A549 (cell line): ENCODE results near the gene SSU72.

Experiments
- CEBPB ChIP-seq, 2 experiments: fragments of >200 bp in 1 of 2; sonication (Bioruptor Twin) in 1 of 2; formaldehyde crosslinking in 1 of 2; IDR thresholded peaks; 2 replicates each; pipeline ENCODE4 v1.6.1; 2012 to 2016
- CHD4 ChIP-seq: fragments of 200-600 bp; sonication (generic); IDR thresholded peaks from 2 replicates; pipeline ENCODE4 v1.6.1; 2016; ENCODE audit warnings: antibody characterized with exemption, mild to moderate bottlenecking, borderline replicate concordance
- CTCF ChIP-seq: fragments of >200 bp; sonication (Bioruptor Twin); formaldehyde crosslinking; IDR thresholded peaks from 3 replicates; pipeline ENCODE4 v1.5.1; 2016
- EP300 ChIP-seq, 2 experiments: fragments of >200 bp; sonication (Bioruptor Twin); formaldehyde crosslinking; IDR thresholded peaks; 2 replicates in 1 of 2; 3 replicates in 1 of 2; pipeline ENCODE4 v1.6.1; 2016 to 2017
- HMGXB4 ChIP-seq: fragments of 250-450 bp; sonication (Bioruptor Pico); IDR thresholded peaks from 2 replicates; pipeline ENCODE4 v1.5.0; 2021; ENCODE audit warnings: mild to moderate bottlenecking, moderate library complexity, borderline replicate concordance
- MAX ChIP-seq: IDR thresholded peaks from 2 replicates; pipeline ENCODE4 v1.6.1; 2012
- PHF8 ChIP-seq: fragments of 200-600 bp; sonication (generic); IDR thresholded peaks from 2 replicates; pipeline ENCODE4 v1.6.1; 2016; ENCODE audit warnings: low read depth, mild to moderate bottlenecking, antibody characterized with exemption, moderate library complexity, borderline replicate concordance
- POLR2A ChIP-seq: IDR thresholded peaks from 2 replicates; pipeline ENCODE4 v1.6.1; 2012; ENCODE audit warnings: mild to moderate bottlenecking, low read length
- REST ChIP-seq: fragments of 200-600 bp; sonication (generic); IDR thresholded peaks from 2 replicates; pipeline ENCODE4 v1.6.1; 2016; ENCODE audit warnings: antibody characterized with exemption, mild to moderate bottlenecking, moderate library complexity
- SREBF2 ChIP-seq: fragments of 450-650 bp; IDR thresholded peaks from 2 replicates; pipeline ENCODE4 v1.6.1; 2014; ENCODE audit warnings: mild to moderate bottlenecking, moderate library complexity
- USF2 ChIP-seq: fragments of 450-650 bp; IDR thresholded peaks from 2 replicates; pipeline ENCODE4 v1.6.1; 2014; ENCODE audit warnings: antibody characterized with exemption

GRCh38 chr1:1610796-1611195, 36.1 kb upstream of the SSU72 start:
- TF ChIP-seq USF2 (no peak), REST (no peak), HMGXB4 (no peak), SREBF2 (no peak), MAX (no peak), EP300 (IDR thresholded peaks at IDR 0.05) (no peak), CHD4 (no peak), CEBPB (IDR thresholded peaks at IDR 0.05) (no peak), CTCF (no peak), POLR2A (no peak), PHF8 (no peak)
